ENCODE data around the gene AKR1C4. TPM values are rescaled to one million over a fixed set of nuclear protein-coding genes. Genes with fewer than 3 reads are reported as not detected.
"Not testable (repeated sequence)": the region's sequence is repeated elsewhere in the genome, so short reads cannot be mapped to it uniquely, and the experiment has no call there.

AKR1C4 gene
- total and polyA plus RNA-seq, 12 donors: 0.20 TPM; not detected in 11

DNA sequence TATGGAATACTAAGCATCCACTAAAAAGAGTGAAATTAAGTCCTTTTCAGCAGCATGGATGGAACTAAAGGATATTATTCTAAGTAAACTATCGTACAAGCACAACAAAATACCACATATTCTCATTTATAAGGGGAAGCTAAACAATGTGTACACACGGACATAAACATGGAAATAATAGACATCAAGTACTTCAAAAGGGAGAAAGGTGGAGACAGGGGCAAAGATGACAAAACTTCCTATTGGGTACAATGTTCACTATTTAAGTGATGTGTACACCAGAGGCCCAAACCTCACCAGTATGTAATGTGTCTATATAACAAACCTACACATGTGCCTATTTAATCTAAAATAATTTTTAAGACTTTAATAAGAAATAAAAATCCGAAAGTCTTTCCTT is 2.2 kb upstream of the AKR1C4 start:
- intact Hi-C loops (cut with DNase I): no loop called here
- no peak for TF ChIP-seq POLR2A (IDR thresholded peaks at IDR 0.05)
- TF ChIP-seq, protein P1, sequence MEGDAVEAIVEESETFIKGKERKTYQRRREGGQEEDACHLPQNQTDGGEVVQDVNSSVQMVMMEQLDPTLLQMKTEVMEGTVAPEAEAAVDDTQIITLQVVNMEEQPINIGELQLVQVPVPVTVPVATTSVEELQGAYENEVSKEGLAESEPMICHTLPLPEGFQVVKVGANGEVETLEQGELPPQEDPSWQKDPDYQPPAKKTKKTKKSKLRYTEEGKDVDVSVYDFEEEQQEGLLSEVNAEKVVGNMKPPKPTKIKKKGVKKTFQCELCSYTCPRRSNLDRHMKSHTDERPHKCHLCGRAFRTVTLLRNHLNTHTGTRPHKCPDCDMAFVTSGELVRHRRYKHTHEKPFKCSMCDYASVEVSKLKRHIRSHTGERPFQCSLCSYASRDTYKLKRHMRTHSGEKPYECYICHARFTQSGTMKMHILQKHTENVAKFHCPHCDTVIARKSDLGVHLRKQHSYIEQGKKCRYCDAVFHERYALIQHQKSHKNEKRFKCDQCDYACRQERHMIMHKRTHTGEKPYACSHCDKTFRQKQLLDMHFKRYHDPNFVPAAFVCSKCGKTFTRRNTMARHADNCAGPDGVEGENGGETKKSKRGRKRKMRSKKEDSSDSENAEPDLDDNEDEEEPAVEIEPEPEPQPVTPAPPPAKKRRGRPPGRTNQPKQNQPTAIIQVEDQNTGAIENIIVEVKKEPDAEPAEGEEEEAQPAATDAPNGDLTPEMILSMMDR (IDR thresholded peaks at IDR 0.05): no peak
- DNase-seq: no peak
- H3K9me3 ChIP-seq (replicated peaks in 1 of 3): no peaks in the 10 kb centered on the region
- H3K36me3 ChIP-seq (replicated peaks in 1 of 2): no peaks in the 10 kb centered on the region
- H3K4me3 ChIP-seq: no peak overlapping the region
- no peaks in the 10 kb centered on the region for H3K4me1 ChIP-seq (replicated peaks in 1 of 2)
- no peak overlapping the region for H3K27ac ChIP-seq
- 72 to 75% (median 74%) methylated on average over 3 of the region's 3 CpGs for WGBS, 4 donors
- H3K27me3 ChIP-seq: no peaks in the 10 kb centered on the region

DNA sequence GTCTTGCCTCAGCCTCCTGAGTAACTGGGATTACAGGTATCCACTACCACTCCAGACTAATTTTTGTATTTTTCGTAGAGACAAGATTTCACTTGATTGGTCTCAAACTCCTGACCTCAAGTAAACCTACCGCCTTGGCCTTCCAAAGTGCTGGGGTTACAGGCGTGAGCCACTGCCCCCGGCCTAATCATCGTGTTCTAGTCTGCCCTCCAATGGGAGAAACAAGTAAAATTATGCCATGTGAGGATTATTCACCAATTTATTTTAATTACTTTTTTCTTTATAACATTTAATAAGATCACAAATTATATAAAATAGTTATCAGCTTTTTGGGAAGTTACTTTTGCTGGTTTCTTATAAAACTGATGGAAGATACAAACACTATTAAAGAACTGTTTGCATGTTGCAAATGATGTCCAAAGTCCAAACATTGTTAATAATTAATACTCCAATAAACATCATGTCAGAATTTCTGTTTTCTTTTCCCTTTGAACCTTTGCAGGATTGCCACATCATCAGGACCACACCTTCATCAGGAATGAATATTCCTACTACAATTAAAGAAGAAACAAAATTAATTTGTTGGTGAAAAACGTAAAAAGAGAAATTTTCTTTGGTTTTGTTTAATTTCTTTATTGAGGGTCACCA is 786 bp upstream of the AKR1C4 start:
- Histone ChIP-seq H3K36me3 (replicated peaks in 1 of 2) (no peaks in the 10 kb centered on the region), H3K27me3 (no peaks in the 10 kb centered on the region), H3K4me1 (replicated peaks in 1 of 2) (no peaks in the 10 kb centered on the region), H3K4me3 (no peak overlapping the region), H3K27ac (no peak overlapping the region), H3K9me3 (replicated peaks in 1 of 3) (no peaks in the 10 kb centered on the region)
- 68 to 82% (median 72%) methylated on average over 6 of the region's 6 CpGs for WGBS, 4 donors
- DNase-seq: no peak
- intact Hi-C loops (cut with DNase I): no loop called here
- no peak for TF ChIP-seq POLR2A (IDR thresholded peaks at IDR 0.05)
- TF ChIP-seq, protein P1 (IDR thresholded peaks at IDR 0.05): no peak

DNA sequence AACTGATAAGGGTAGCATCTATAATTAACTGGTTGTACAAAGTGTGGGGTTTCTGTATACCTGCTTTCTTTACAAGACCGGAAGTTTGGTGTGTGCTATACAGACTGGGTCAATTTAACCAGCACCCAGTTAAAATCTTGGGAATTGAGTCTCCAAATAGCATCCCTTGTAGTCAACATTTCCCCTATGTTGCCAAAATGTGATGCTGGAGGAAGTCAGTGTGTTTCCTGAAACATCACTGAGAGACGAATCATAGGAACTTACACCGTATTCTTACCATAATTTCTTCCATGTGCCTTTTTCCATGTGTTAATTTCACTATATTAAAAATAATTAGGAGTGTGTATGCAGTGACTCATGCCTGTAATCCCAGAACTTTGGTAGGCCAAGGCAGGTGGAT is 1.7 kb downstream of the AKR1C4 start:
- Histone ChIP-seq H3K27me3 (no peaks in the 10 kb centered on the region), H3K9me3 (replicated peaks in 1 of 3) (no peaks in the 10 kb centered on the region), H3K4me1 (replicated peaks in 1 of 2) (no peaks in the 10 kb centered on the region), H3K36me3 (replicated peaks in 1 of 2) (no peaks in the 10 kb centered on the region), H3K27ac (no peak overlapping the region), H3K4me3 (no peak overlapping the region)
- no peak for DNase-seq
- intact Hi-C loops (cut with DNase I): no loop called here
- no peak for TF ChIP-seq POLR2A (IDR thresholded peaks at IDR 0.05)
- TF ChIP-seq, protein P1 (IDR thresholded peaks at IDR 0.05): no peak
- WGBS, 4 donors: 58 to 84% (median 80%) methylated on average over 3 of the region's 3 CpGs

- intact Hi-C loops (cut with DNase I): no loop called here
- WGBS, 4 donors: 71 to 79% (median 77%) methylated on average over 7 to 8 of the region's 8 CpGs
These were observed 2.8 kb downstream of the AKR1C4 start for GRCh38 chr10:5199398-5199797.

DNA sequence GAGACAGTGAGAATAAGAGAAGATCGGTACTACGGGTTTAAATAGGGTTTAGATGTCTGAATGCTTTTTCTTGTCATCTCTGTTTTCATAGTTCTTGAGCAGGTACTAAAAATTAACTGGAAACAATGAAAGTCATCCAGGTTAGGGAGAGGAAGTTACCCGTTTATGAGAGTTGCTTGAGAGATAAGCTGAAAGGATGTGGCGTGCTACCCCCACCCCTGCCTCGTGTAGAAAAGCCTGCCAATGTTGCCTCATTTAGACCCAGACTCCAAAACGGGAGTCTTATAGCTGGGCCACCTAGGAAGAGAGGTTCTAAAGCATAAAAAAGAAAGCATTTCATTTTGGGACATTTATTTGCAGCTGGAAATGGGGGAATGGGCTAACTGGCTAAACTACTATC is 10.2 kb downstream of the AKR1C4 start:
- TF ChIP-seq, protein P1 (IDR thresholded peaks at IDR 0.05): no peak
- no peak for TF ChIP-seq POLR2A (IDR thresholded peaks at IDR 0.05)
- Histone ChIP-seq H3K27me3 (no peaks in the 10 kb centered on the region), H3K4me3 (no peak overlapping the region), H3K36me3 (replicated peaks in 1 of 2) (no peaks in the 10 kb centered on the region), H3K9me3 (replicated peaks in 1 of 3) (no peaks in the 10 kb centered on the region), H3K4me1 (replicated peaks in 1 of 2) (no peaks in the 10 kb centered on the region), H3K27ac (no peak overlapping the region)
- no peak for DNase-seq
- 47 to 65% (median 55%) methylated on average over 6 of the region's 6 CpGs for WGBS, 4 donors
- intact Hi-C loops (cut with DNase I): no loop called here

More at GRCh38 chr10:5199398-5199797, 2.8 kb downstream of the AKR1C4 start:
- Histone ChIP-seq H3K27me3 (no peaks in the 10 kb centered on the region), H3K9me3 (replicated peaks in 1 of 3) (no peaks in the 10 kb centered on the region), H3K27ac (no peak overlapping the region), H3K36me3 (replicated peaks in 1 of 2) (no peaks in the 10 kb centered on the region), H3K4me3 (no peak overlapping the region), H3K4me1 (replicated peaks in 1 of 2) (no peaks in the 10 kb centered on the region)
- no peak for TF ChIP-seq POLR2A (IDR thresholded peaks at IDR 0.05)
- no peak for DNase-seq

GRCh38 chr10:5209776-5210175 is 13.1 kb downstream of the AKR1C4 start:
- H3K36me3 ChIP-seq (replicated peaks in 1 of 2); DNase-seq; H3K27ac ChIP-seq; H3K4me3 ChIP-seq; intact Hi-C loops (cut with DNase I); H3K9me3 ChIP-seq (replicated peaks in 1 of 3); H3K27me3 ChIP-seq; H3K4me1 ChIP-seq (replicated peaks in 1 of 2): not testable (repeated sequence)
- WGBS, 4 donors: 86 to 100% (median 89%) methylated on average over 1 of the region's 1 CpG

GRCh38 chr10:5210261-5210660 is 13.6 kb downstream of the AKR1C4 start:
- intact Hi-C loops (cut with DNase I); H3K27ac ChIP-seq; H3K36me3 ChIP-seq (replicated peaks in 1 of 2); H3K4me1 ChIP-seq (replicated peaks in 1 of 2); H3K27me3 ChIP-seq; H3K9me3 ChIP-seq (replicated peaks in 1 of 3); H3K4me3 ChIP-seq; DNase-seq: not testable (repeated sequence)
- 56 to 75% (median 65%) methylated on average over 1 of the region's 1 CpG for WGBS, 4 donors

All from adrenal gland (tissue), 12 donors.